Endothelial cell of umbilical vein (primary cell): ENCODE measurements around the gene HPGDS.

Experiments
- CTCF ChIP-seq, 2 donors: IDR thresholded peaks; 1 replicate in 1 of 2; 2 replicates in 1 of 2; pipeline ENCODE4 v1.5.1; 2011; ENCODE audit warnings: low read length in 2 of 2, mild to moderate bottlenecking in 2 of 2, moderate library complexity in 2 of 2, control low read depth in 1 of 2, inconsistent platforms in 1 of 2, low read depth in 1 of 2; ENCODE audit not compliant: insufficient read depth in 1 of 2; ENCODE audit errors: extremely low read depth in 1 of 2
- FOS ChIP-seq: IDR thresholded peaks from 2 replicates; pipeline ENCODE4 v1.6.1; 2011; ENCODE audit warnings: mild to moderate bottlenecking, low read length, moderate library complexity, borderline replicate concordance; ENCODE audit not compliant: insufficient read depth

GRCh38 chr4:94253036-94253435, 89.6 kb downstream of the HPGDS start:
- TF ChIP-seq CTCF (IDR thresholded peaks at IDR 0.05; ENCODE audit: extremely low read depth in 1 of 2, insufficient read depth in 1 of 2, low read depth in 1 of 2, low read length in 2 of 2) (no peak), FOS (no peak)
